DND-41 (cell line): ENCODE results near the gene MRPL17.

ENCODE experiments used
- CTCF ChIP-seq: IDR thresholded peaks from 2 replicates; pipeline ENCODE4 v1.5.1; 2012; ENCODE audit warnings: borderline replicate concordance, low read length, moderate library complexity, mild to moderate bottlenecking; ENCODE audit not compliant: poor library complexity, severe bottlenecking; ENCODE audit errors: extremely low read depth
- EZH2 ChIP-seq: IDR thresholded peaks from 3 replicates; pipeline ENCODE4 v1.6.1; 2012; ENCODE audit warnings: borderline replicate concordance, low read depth, mild to moderate bottlenecking, moderate library complexity, low read length, inconsistent platforms; ENCODE audit not compliant: severe bottlenecking

DNA sequence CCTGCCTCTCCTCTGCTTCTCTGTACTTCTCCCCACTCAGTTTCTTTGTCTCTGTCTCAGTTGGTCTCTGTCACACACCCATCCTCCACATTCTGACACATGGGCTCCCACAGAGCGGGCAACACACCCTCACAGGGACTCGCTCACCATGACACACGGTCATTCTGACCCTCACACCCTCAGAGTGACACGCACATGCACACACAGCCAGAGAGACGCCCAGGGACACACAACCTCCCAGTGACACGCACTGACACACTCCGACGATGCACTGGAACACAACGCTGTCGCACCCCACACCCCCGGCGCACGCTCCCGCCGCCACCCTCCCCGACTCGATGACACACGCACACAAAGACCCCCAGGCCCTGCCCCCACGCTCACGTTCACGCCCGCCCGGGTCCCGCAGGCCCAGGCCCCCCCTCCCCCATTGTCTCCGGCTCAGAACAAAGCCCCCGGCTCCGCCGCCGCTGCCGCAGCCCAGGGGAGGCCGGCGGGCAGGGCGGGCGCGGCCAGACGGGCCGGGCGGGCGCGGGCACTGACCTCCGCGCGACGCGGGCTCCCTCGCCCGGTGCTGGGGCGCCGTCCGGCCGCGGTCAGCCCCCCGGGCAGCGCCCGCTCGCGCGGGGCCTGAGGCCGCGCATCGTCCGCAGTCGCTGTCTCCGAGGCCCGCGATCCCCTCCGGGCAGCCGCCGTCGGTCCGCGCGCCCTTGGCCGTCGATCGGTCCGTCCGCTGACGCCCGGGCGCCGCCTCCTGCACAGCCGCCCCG, 27.9 kb downstream of the MRPL17 start:
- TF ChIP-seq EZH2 (no peak), CTCF (no peak)
